PFSK-1 (cell line): ENCODE measurements around the gene SLC22A3.

ENCODE experiments used
- FOXP2 ChIP-seq: optimal IDR thresholded peaks from 2 replicates; pipeline ENCODE3; 2011; ENCODE audit warnings: borderline replicate concordance, control low read depth, inconsistent platforms; ENCODE audit not compliant: insufficient read depth; ENCODE audit errors: extremely low read length, extremely low read depth
- POLR2AphosphoS5 ChIP-seq: IDR thresholded peaks from 2 replicates; pipeline ENCODE4 v1.6.1; 2012; ENCODE audit warnings: low read depth, mild to moderate bottlenecking, control low read depth, low read length, moderate library complexity
- SIN3A ChIP-seq: IDR thresholded peaks from 2 replicates; pipeline ENCODE4 v1.6.1; 2012; ENCODE audit warnings: mild to moderate bottlenecking, low read length, moderate library complexity, borderline replicate concordance; ENCODE audit not compliant: insufficient read depth
- TAF1 ChIP-seq: IDR thresholded peaks from 2 replicates; pipeline ENCODE4 v1.6.1; 2012; ENCODE audit warnings: low read length, control low read depth, borderline replicate concordance; ENCODE audit not compliant: insufficient read depth
- TF ChIP-seq, protein P1 (sequence below), 2 experiments: IDR thresholded peaks; 2 replicates each; pipeline versions ENCODE4 v1.6.1 to v1.8.0; 2011 to 2012; ENCODE audit warnings: low read depth in 2 of 2, low read length in 2 of 2, control low read depth in 1 of 2, inconsistent platforms in 1 of 2, mild to moderate bottlenecking in 1 of 2, moderate library complexity in 1 of 2; ENCODE audit not compliant: insufficient read depth in 1 of 2

SLC22A3 gene

DNA sequence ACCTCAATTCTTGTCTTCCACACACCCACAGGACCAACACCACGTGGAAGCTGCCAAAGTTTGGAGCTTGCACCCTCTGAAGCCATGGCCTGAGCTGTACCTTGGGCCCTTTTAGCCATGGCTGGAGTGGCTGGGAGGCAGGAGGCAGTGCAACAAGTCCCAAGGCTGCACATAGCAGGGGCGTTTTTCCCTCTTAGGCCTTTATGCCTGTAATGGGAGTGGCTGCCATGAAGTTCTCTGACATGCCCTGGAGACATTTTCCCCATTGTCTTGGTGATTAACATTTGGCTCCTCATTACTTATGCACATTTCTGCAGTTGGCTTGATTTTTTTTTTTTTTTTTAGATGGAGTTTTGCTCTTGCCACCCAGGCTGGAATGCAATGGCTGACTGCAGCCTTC, 44.4 kb upstream of the SLC22A3 start:
- TF ChIP-seq SIN3A (no peak), TAF1 (no peak), FOXP2 (no peak), POLR2AphosphoS5 (no peak)
- TF ChIP-seq, protein P1, sequence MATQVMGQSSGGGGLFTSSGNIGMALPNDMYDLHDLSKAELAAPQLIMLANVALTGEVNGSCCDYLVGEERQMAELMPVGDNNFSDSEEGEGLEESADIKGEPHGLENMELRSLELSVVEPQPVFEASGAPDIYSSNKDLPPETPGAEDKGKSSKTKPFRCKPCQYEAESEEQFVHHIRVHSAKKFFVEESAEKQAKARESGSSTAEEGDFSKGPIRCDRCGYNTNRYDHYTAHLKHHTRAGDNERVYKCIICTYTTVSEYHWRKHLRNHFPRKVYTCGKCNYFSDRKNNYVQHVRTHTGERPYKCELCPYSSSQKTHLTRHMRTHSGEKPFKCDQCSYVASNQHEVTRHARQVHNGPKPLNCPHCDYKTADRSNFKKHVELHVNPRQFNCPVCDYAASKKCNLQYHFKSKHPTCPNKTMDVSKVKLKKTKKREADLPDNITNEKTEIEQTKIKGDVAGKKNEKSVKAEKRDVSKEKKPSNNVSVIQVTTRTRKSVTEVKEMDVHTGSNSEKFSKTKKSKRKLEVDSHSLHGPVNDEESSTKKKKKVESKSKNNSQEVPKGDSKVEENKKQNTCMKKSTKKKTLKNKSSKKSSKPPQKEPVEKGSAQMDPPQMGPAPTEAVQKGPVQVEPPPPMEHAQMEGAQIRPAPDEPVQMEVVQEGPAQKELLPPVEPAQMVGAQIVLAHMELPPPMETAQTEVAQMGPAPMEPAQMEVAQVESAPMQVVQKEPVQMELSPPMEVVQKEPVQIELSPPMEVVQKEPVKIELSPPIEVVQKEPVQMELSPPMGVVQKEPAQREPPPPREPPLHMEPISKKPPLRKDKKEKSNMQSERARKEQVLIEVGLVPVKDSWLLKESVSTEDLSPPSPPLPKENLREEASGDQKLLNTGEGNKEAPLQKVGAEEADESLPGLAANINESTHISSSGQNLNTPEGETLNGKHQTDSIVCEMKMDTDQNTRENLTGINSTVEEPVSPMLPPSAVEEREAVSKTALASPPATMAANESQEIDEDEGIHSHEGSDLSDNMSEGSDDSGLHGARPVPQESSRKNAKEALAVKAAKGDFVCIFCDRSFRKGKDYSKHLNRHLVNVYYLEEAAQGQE (IDR thresholded peaks at IDR 0.05; ENCODE audit: insufficient read depth in 1 of 2, low read depth in 2 of 2, low read length in 2 of 2), result no peak

DNA sequence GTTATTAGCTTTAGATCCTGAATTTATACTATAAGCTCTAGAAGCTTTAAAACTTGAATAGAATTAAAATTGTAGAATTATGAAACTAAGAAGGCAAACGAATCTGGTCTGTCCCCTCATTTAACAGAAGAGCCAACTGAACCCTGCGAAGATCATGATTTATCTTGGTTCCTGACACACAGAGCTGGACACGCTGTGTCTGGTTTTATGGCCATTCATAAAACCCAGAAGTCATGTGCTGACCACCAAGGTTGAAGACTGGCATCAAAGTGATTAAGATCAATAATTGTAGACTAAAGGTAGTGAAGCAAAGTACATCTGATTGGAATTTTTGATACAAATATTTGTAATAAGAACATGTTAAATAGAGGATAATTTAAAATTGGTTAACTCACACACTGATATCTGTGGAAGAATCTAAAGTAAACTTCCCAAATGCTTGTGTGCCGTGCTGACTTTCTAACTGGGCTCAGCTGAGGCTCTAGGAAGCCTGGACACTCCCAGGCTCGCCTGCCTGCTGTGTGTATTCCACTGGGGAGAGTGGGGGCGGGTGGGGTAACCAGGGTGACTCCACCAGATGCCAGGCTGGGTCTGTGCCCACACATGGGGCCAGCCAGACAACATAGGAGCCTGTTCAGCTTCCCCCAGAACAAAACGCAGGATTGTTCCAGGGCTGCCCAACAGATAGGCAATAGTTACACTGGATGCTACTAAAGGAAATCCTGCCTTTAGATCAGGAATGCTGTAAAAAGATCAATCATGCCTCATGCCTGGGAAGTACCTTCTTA, 42.1 kb upstream of the SLC22A3 start:
- TF ChIP-seq FOXP2, result no peak
- TF ChIP-seq POLR2AphosphoS5, result no peak
- no peak for TF ChIP-seq TAF1
- TF ChIP-seq, protein P1 (IDR thresholded peaks at IDR 0.05; ENCODE audit: insufficient read depth in 1 of 2, low read depth in 2 of 2, low read length in 2 of 2), result no peak
- no peak for TF ChIP-seq SIN3A

DNA sequence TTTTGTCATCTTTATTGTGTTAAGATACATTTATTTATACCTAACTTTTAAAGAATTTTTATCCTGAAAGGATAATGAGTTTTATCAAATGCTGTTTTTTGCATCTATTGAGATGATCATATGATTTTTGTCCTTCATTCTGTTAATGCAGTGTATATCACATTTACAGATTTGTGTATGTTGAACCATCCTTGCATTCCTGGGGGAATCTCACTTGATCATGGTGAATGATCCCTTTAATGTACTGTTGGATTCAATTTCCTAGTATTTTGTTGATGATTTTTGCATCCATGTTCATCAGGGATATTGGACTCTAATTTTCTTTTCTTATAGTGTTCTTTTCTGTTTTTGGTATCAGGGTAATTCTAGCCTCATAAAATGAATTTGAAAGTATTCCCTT, 38.5 kb upstream of the SLC22A3 start:
- TF ChIP-seq, protein P1 (IDR thresholded peaks at IDR 0.05; ENCODE audit: insufficient read depth in 1 of 2, low read depth in 2 of 2, low read length in 2 of 2), result no peak
- no peak for TF ChIP-seq POLR2AphosphoS5
- TF ChIP-seq TAF1, result no peak
- TF ChIP-seq FOXP2, result no peak
- no peak for TF ChIP-seq SIN3A

DNA sequence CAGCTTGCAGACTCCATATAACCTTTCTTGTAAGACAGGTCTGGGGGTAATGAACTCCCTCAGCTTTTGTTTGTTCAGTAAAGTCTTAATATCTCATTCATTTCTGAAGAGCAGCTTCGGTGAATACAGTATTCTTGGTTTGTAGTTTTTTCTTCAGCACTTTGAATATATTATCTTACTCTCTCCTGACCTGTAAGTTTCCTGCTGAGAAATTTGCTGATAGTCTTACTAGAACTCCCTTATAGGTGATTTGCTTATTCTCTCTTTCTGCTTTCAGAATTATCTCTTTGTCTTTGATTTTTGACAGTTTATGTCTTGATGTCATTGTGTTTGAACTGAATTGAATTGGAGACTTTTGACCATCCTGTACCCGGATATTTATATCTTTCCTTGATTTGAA, 35.3 kb upstream of the SLC22A3 start:
- TF ChIP-seq POLR2AphosphoS5, result no peak
- no peak for TF ChIP-seq FOXP2
- TF ChIP-seq SIN3A, result no peak
- TF ChIP-seq TAF1, result no peak
- TF ChIP-seq, protein P1 (IDR thresholded peaks at IDR 0.05; ENCODE audit: insufficient read depth in 1 of 2, low read depth in 2 of 2, low read length in 2 of 2), result no peak
